ENCODE results near the gene GPNMB.
"Not testable (repeated sequence)": the region's sequence is repeated elsewhere in the genome, so short reads cannot be mapped to it uniquely, and the experiment has no call there.

GPNMB gene

GRCh38 chr7:23214423-23214822, 32.2 kb upstream of the GPNMB start:
- no peak overlapping the region for H3K4me3 ChIP-seq (ENCODE audit: control insufficient read depth, low read depth, low read length)
- TF ChIP-seq, protein P1, sequence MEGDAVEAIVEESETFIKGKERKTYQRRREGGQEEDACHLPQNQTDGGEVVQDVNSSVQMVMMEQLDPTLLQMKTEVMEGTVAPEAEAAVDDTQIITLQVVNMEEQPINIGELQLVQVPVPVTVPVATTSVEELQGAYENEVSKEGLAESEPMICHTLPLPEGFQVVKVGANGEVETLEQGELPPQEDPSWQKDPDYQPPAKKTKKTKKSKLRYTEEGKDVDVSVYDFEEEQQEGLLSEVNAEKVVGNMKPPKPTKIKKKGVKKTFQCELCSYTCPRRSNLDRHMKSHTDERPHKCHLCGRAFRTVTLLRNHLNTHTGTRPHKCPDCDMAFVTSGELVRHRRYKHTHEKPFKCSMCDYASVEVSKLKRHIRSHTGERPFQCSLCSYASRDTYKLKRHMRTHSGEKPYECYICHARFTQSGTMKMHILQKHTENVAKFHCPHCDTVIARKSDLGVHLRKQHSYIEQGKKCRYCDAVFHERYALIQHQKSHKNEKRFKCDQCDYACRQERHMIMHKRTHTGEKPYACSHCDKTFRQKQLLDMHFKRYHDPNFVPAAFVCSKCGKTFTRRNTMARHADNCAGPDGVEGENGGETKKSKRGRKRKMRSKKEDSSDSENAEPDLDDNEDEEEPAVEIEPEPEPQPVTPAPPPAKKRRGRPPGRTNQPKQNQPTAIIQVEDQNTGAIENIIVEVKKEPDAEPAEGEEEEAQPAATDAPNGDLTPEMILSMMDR (conservative IDR thresholded peaks at IDR 0.05; ENCODE audit: control insufficient read depth, insufficient read depth, low read depth, low read length): no peak
- no peak for DNase-seq (ENCODE audit: low read depth)

- DNase-seq (ENCODE audit: low read depth): no peak
- no peak overlapping the region for H3K4me3 ChIP-seq (ENCODE audit: control insufficient read depth, low read depth, low read length)
Observed at GRCh38 chr7:23214938-23215337, 31.6 kb upstream of the GPNMB start.

GRCh38 chr7:23216021-23216420, 30.6 kb upstream of the GPNMB start:
- no peak for DNase-seq (ENCODE audit: low read depth)

More at GRCh38 chr7:23214938-23215337, 31.6 kb upstream of the GPNMB start:
- TF ChIP-seq, protein P1 (conservative IDR thresholded peaks at IDR 0.05; ENCODE audit: control insufficient read depth, insufficient read depth, low read depth, low read length): no peak

GRCh38 chr7:23218196-23218595, 28.4 kb upstream of the GPNMB start:
- H3K4me3 ChIP-seq (ENCODE audit: control insufficient read depth, low read depth, low read length): no peak overlapping the region
- TF ChIP-seq, protein P1 (conservative IDR thresholded peaks at IDR 0.05; ENCODE audit: control insufficient read depth, insufficient read depth, low read depth, low read length): no peak
- DNase-seq (ENCODE audit: low read depth): no peak

More at GRCh38 chr7:23216021-23216420, 30.6 kb upstream of the GPNMB start:
- TF ChIP-seq, protein P1 (conservative IDR thresholded peaks at IDR 0.05; ENCODE audit: control insufficient read depth, insufficient read depth, low read depth, low read length): no peak
- H3K4me3 ChIP-seq (ENCODE audit: control insufficient read depth, low read depth, low read length): no peak overlapping the region

GRCh38 chr7:23220690-23221305, 25.8 kb upstream of the GPNMB start:
- no peak for DNase-seq (ENCODE audit: low read depth)
- TF ChIP-seq, protein P1 (conservative IDR thresholded peaks at IDR 0.05; ENCODE audit: control insufficient read depth, insufficient read depth, low read depth, low read length): no peak

DNA sequence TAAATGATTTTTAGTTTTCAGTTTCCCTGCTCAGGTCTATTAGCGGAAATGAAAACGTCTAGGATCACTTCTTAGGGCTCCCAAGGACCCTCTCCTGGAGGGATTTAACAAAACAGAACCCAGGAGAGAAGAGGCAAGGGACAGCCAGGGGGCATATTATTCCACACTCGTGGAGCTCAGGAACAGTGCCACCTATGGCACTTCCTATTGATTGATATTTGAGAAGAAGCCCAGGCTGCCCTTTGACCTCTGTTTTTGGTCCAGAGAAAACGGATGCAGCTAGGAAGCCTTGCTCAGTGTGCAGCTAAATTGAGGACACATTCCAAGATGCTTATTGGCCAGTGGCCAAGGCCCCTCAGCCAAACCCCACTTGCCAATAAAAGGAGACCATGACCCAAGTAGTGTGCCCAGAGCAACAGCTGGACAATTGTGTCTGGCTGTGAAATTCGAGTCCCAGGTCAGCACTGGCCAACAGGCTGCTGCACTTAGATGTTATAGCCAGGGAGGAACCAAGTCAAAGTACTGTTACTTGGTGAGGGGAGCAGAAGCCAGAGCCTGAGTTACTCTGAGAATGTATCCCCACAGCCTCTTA, 24.0 kb upstream of the GPNMB start:
- no peak overlapping the region for H3K4me3 ChIP-seq (ENCODE audit: control insufficient read depth, low read depth, low read length)
- TF ChIP-seq, protein P1 (conservative IDR thresholded peaks at IDR 0.05; ENCODE audit: control insufficient read depth, insufficient read depth, low read depth, low read length): no peak
- no peak for DNase-seq (ENCODE audit: low read depth)

More at GRCh38 chr7:23220690-23221305, 25.8 kb upstream of the GPNMB start:
- no peak overlapping the region for H3K4me3 ChIP-seq (ENCODE audit: control insufficient read depth, low read depth, low read length)

DNA sequence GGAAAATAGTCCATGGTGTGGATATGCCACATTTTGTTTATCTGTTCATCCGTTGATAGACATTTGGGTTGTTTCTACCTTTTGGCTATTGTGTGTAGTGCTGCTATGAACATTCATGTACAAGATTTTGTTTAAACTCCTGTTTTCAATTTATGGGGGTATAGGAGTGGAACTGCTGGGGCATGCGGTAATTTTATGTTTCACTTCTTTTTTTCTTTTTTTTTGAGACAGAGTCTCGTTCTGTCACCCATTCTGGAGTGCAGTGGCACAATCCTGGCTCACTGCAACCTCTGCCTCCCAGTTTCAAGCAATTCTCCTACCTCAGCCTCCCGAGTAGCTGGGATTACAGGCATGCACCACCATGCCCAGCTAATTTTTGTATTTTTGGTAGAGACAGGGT, 22.2 kb upstream of the GPNMB start:
- not testable (repeated sequence) for H3K4me3 ChIP-seq (ENCODE audit: control insufficient read depth, low read depth, low read length); DNase-seq (ENCODE audit: low read depth)
